NB4 (cell line): ENCODE results near the gene MINDY1.
A peak's percentile ranks its signal among the peaks of the same experiment; 100 is the strongest.

ENCODE experiments used
- DNase-seq: peaks from one replicate; pipeline ENCODE4 v3.0.0; 2010; ENCODE audit warnings: low read depth
- H3K4me3 ChIP-seq: one replicate; pipeline ENCODE4 v1.5.1; 2011; ENCODE audit warnings: mild to moderate bottlenecking, low read depth, low read length, moderate library complexity
- MYC ChIP-seq: IDR thresholded peaks from 2 replicates; pipeline ENCODE4 v1.6.1; 2011; ENCODE audit warnings: low read depth, low read length
- POLR2A ChIP-seq: IDR thresholded peaks from 2 replicates; pipeline ENCODE4 v1.6.1; 2011; ENCODE audit warnings: mild to moderate bottlenecking; ENCODE audit not compliant: insufficient read length; ENCODE audit errors: extremely low read depth
- TF ChIP-seq, protein P1 (sequence below): IDR thresholded peaks from 2 replicates; pipeline ENCODE4 v1.6.1; 2011; ENCODE audit warnings: low read depth, low read length
- TF ChIP-seq, protein P2 (sequence below): IDR thresholded peaks from one replicate; pipeline ENCODE4 v1.5.1; 2012; ENCODE audit warnings: low read depth, low read length

Gene MINDY1

DNA sequence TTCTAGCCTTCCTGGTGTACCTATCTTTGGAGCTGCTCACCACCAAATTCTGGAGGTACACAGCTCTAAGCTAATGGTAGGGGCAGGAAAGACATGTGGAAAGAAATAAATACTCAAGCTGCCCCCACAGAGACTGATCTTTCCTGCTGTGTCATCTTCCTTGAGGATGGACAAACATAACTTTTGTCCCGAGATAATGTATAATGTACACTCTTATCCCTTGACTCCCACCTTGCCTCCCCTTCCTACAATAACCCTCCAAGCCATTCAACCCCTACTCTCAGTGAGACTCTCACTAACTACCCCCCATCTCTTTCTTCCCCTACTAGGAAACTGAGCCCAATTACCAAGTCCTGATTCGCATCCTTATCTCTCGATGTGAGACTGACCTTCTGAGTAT is 12.5 kb downstream of the MINDY1 start:
- H3K4me3 ChIP-seq, result no peak overlapping the region
- TF ChIP-seq, protein P1, sequence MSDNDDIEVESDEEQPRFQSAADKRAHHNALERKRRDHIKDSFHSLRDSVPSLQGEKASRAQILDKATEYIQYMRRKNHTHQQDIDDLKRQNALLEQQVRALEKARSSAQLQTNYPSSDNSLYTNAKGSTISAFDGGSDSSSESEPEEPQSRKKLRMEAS, result no peak
- TF ChIP-seq MYC (no peak), POLR2A (no peak)
- TF ChIP-seq, protein P2, sequence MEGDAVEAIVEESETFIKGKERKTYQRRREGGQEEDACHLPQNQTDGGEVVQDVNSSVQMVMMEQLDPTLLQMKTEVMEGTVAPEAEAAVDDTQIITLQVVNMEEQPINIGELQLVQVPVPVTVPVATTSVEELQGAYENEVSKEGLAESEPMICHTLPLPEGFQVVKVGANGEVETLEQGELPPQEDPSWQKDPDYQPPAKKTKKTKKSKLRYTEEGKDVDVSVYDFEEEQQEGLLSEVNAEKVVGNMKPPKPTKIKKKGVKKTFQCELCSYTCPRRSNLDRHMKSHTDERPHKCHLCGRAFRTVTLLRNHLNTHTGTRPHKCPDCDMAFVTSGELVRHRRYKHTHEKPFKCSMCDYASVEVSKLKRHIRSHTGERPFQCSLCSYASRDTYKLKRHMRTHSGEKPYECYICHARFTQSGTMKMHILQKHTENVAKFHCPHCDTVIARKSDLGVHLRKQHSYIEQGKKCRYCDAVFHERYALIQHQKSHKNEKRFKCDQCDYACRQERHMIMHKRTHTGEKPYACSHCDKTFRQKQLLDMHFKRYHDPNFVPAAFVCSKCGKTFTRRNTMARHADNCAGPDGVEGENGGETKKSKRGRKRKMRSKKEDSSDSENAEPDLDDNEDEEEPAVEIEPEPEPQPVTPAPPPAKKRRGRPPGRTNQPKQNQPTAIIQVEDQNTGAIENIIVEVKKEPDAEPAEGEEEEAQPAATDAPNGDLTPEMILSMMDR, result no peak
- DNase-seq, result no peak

DNA sequence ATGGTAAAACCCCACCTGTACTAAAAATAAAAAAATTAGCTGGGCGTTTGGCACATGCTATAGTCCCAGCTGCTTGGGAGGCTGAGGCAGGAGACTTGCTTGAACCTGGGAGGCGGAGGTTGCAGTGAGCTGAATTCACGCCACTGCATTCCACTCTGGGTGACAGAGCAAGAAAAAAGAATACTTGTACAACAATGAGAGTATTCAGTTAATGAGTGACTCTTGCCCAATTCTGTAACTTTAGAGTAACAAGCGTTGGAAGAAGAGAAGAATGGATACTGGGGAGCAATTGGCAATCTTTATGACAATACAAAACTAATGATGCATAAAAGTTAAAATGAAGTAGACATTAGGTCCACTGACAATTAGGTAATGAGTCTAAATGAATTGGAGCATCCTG is 14.1 kb downstream of the MINDY1 start:
- DNase-seq, result no peak
- TF ChIP-seq, protein P2, result no peak
- TF ChIP-seq, protein P1, result no peak
- TF ChIP-seq MYC, result no peak
- no peak for TF ChIP-seq POLR2A
- no peak overlapping the region for H3K4me3 ChIP-seq

DNA sequence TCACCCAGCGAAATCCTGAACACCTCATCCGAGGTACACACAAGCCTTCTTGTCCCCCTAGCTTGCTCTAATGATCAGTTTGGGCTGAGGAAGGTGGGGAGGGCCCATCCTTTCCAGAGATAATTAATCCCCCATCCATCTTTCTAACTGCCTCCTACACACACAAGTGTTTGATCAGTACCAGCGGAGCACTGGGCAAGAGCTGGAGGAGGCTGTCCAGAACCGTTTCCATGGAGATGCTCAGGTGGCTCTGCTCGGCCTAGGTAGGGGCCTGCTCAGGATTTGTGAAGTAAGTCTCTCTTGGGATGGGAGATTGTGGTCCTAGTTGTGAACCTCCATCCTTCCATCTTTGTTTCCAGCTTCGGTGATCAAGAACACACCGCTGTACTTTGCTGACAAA is 18.8 kb downstream of the MINDY1 start:
- no peak for DNase-seq
- no peak overlapping the region for H3K4me3 ChIP-seq
- TF ChIP-seq, protein P2, result no peak
- TF ChIP-seq, protein P1, result no peak
- TF ChIP-seq POLR2A (no peak), MYC (no peak)

DNA sequence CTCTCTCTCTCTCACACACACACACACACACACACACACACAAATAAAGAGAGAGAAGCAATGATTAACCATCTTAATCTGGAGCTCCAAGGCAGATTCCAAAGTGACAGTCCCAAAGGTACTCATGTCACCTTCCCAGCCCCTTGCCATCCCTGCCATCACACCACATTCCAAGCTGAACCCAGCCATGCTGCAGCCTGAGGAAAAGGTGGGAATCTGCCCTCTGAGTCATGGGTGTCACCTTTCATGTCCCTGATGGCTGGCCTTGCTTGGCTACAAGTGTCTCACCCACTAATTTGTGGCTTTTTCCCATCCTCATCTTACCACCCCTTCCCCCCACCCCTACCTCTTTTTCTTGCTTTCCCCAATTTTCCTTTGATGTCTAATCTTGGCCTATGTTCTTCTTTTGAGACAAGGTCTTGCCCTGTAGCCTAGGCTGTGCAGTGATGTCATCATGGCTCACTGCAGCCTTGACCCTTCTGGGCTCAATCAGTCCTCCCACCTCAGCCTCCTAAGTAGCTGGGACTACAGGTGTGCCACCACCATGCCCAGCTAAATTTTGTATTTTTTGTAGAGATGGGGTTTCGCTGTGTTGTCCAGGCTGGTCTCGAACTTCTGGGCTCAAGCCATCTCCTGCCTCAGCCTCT is 21.4 kb downstream of the MINDY1 start:
- TF ChIP-seq, protein P2, result no peak
- TF ChIP-seq MYC (no peak), POLR2A (no peak)
- no peak overlapping the region for H3K4me3 ChIP-seq
- no peak for DNase-seq

DNA sequence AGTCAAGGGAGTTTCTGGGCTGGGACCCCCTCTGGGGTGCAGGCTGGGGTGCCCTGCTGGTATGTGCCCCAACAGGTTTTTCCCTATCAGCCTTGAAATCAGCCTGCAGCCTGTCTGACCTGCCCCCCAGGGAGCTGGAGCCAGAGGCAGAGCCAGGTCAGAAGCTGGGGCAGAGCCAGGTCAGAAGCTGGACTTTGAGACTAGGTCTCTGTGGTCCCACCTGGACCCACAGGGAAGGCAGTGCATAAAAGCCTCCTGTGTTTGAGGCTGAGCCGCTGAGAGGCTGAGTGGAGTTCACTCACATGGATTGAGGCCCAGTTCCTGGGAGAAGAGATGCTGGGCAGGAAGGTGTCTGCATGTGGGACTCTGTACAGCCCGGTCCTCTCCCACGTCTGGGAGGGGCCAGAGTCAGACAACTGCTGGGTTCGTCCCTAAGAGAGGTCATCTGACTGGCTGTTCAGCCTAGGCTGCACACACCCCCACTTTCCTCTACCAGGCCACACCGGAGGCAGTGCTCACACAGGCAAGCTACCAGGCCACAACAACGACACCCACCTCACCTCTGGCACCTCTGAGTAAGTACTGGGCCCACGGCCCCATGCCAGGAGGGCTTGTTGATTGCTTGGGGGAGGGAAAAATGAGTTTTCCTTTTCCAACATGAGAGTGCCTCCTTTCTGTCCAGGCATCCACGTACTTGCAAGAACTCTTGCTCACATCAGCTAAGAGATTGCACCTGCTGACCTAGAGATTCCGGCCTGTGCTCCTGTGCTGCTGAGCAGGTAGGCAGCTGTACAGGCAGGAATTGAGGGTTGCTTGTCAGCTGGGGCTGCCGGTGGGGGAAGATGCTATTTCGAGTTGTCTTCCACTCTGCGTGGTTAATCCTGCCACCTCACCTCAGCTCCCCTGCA is 24.6 kb downstream of the MINDY1 start, which contains the start of gene ANXA9:
ANXA9 (plus strand) TSS at position 488 of the 908 bp plus-strand sequence. CDS start 814 bp downstream, outside the sequence.
- H3K4me3 ChIP-seq, result no peak within 1 kb of the TSS
- TF ChIP-seq POLR2A, result no peak
- TF ChIP-seq, protein P2, result no peak
- no peak for TF ChIP-seq MYC
- TF ChIP-seq, protein P1, result peak; percentile 43; the same call in 1 of the 2 replicates
- peak; percentile 63 for DNase-seq
